Panc1 (cell line): Measurements from ENCODE around the gene OR8B3.

Experiments
- POLR2AphosphoS5 ChIP-seq: IDR thresholded peaks from 2 replicates; pipeline ENCODE4 v1.6.1; 2012; ENCODE audit warnings: mild to moderate bottlenecking, low read depth, low read length, moderate library complexity
- TCF7L2 ChIP-seq: IDR thresholded peaks from 2 replicates; pipeline ENCODE4 v1.6.1; 2011; ENCODE audit warnings: mild to moderate bottlenecking, low read depth, low read length, inconsistent platforms
- TF ChIP-seq, protein P1 (sequence below): fragments of 450-650 bp; IDR thresholded peaks from 2 replicates; pipeline ENCODE4 v1.5.1; 2017; ENCODE audit warnings: mild to moderate bottlenecking

- TF ChIP-seq, protein P1, sequence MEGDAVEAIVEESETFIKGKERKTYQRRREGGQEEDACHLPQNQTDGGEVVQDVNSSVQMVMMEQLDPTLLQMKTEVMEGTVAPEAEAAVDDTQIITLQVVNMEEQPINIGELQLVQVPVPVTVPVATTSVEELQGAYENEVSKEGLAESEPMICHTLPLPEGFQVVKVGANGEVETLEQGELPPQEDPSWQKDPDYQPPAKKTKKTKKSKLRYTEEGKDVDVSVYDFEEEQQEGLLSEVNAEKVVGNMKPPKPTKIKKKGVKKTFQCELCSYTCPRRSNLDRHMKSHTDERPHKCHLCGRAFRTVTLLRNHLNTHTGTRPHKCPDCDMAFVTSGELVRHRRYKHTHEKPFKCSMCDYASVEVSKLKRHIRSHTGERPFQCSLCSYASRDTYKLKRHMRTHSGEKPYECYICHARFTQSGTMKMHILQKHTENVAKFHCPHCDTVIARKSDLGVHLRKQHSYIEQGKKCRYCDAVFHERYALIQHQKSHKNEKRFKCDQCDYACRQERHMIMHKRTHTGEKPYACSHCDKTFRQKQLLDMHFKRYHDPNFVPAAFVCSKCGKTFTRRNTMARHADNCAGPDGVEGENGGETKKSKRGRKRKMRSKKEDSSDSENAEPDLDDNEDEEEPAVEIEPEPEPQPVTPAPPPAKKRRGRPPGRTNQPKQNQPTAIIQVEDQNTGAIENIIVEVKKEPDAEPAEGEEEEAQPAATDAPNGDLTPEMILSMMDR = no peak
- TF ChIP-seq POLR2AphosphoS5 (no peak), TCF7L2 (no peak)
Observed at GRCh38 chr11:124346311-124346955, 52.4 kb downstream of the OR8B3 start.
